ENCODE data around the gene AHCTF1. TPM values are rescaled to one million over a fixed set of nuclear protein-coding genes. Genes with fewer than 3 reads are reported as not detected.

Gene AHCTF1
- total and polyA plus RNA-seq, 2 of the 8 experiments (the other 6 are each of a cell fraction or from before 2014, with no cell fraction given), result 7.9 to 44.5 TPM

- TF ChIP-seq ATF2 (IDR thresholded peaks at IDR 0.05; ENCODE audit: low read length) (no peak), MAFK (IDR thresholded peaks at IDR 0.05; ENCODE audit: low read depth, low read length) (no peak)
Measured at GRCh38 chr1:246906833-246907232, 24.9 kb downstream of the AHCTF1 start (continued).
